Stimulated activated CD4-positive, alpha-beta T cell treated with anti-CD3 and anti-CD28 coated beads, Interleukin-2, amount 100 ng/mL, for 4 hours (primary cell): ENCODE data around the gene GTF2I.
"Not testable (repeated sequence)": the region's sequence is repeated elsewhere in the genome, so short reads cannot be mapped to it uniquely, and the experiment has no call there.

Experiments
- DNase-seq: peaks from one replicate; pipeline ENCODE4 v3.0.0-alpha.2; 2020; ENCODE audit warnings: low read depth

The GTF2I gene

DNA sequence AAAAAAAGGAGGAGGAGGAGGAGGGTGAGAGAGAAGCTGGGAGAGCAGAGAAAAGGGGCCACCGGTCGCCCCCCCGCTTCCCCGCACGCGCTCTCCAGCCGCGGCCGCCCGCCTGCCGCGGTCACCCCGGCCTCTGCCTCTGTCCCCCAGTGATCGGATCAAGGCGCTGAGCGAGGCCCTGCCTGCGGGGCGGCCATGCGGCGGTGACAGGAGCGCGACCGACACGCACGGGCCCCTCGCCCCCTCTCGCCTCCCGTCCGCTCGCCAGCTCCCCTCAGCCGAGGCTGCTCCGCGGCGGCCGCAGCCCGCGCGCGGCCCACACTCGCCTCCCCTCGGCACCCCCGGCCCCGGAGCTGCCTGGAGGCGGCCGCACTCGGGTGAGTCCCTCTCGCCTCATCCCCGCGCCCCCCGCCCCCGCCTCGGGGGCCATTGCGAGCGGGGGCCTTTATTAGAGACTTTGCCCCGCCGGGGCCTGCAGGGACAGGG is at the start of gene GTF2I:
TSS of gene GTF2I (plus strand) at position 27 of the 486 bp plus-strand sequence. CDS start 31,411 bp downstream, outside the sequence.
- DNase-seq = no peak

DNA sequence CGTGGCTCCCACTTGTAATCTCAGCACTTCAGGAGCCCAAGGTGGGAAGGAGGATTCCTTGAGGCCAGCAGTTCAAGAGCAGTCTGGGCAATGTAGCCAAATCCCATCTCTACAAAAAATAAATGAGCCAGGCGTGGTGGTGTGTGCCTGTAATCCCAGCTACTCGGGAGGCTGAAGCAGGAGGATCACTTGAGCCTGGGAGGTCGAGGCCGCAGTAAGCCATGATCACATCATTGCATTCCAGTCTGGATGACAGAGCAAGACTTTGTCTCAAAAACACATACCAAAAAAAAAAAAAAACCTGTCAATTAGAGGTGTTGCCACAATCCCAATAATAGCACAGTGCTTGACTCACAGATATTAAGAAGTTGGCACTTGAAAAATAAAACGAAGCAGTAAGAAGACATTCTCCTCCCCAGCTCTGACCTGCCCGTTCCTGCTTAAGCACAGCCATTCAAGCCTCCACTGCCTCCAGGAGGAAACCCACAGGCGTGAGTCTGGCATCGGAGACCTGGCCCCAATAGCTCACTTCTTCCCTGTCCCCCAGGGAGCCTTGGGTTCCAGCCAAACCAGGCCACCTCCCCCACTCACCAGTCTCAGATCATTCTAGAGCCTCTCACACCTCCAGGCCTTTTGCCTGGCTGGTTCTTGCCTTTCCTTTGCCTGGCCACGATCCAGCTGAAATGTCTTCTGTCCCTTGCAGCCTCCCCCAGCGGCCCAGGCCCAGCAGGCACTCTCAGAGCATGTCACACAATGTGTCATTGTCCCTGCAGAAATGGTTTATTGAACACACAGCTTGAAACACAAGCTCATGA is 45.3 kb upstream of the GTF2I start:
- DNase-seq = no peak

DNA sequence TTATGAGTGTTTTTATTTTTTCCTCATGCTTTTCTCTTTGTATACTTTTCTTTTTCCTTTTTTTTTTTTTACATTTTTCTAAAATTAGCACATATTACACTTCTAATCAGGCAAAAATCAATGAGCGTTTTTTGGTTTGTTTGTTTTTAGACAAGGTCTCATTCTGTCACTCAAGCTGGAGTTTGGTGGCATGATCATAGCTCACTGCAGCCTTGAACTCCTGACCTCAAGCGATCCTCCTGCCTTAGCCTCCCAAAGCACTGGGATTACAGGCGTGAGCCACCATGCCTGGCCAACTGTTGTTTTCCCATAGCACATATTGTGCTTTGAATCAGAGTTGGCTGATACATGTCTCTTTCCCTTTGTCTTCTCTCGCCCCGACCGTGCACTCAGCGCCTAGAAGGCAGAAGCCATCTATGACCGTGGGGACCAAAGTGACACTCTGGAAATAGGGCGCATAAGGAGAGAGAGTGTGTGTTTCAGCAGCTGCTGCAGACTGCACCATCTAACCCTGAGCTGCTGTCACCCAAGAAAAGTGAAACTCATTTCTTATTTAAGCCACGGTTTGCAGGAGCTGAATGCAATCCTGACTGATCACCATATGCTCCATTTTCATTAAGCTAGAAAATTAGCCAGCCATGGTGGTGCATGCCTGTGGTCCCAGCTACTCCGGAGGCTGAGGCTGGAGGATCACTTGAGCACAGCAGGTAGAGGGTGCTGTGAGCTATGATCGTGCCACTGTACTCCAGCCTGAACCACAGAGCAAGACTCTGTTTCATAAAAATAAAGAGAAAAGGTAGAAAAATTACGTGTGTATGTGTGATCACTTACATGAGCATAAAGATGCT is 41.4 kb upstream of the GTF2I start:
- DNase-seq = no peak

DNA sequence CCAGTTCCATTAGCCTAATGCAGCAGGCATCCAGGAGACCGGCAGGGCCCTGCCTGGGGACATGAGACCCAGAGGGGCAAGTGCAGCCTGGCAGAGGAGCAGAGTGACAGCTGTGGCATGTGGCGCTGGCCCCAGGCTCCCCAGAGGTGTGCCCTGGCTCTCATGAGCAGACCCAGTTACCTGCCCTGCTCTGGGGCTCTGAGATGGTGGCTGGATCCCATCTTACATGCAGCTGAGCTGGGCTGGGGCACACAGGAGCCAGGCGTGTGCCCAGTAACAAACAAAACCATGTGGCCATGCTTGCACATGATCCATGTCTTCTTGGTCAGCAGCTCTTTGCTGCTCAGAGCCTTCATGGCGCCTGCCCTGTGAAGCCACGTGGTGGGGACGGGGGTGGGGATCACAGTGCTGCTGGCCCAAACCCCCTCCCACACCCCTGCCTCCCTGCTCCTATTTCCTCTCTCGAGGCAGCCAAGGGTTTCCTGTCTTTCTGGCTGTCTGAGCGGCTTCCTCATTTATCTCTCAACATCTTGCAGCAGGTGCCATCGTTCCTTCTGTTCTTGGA is 40.3 kb upstream of the GTF2I start:
- DNase-seq = peak; percentile 4

DNA sequence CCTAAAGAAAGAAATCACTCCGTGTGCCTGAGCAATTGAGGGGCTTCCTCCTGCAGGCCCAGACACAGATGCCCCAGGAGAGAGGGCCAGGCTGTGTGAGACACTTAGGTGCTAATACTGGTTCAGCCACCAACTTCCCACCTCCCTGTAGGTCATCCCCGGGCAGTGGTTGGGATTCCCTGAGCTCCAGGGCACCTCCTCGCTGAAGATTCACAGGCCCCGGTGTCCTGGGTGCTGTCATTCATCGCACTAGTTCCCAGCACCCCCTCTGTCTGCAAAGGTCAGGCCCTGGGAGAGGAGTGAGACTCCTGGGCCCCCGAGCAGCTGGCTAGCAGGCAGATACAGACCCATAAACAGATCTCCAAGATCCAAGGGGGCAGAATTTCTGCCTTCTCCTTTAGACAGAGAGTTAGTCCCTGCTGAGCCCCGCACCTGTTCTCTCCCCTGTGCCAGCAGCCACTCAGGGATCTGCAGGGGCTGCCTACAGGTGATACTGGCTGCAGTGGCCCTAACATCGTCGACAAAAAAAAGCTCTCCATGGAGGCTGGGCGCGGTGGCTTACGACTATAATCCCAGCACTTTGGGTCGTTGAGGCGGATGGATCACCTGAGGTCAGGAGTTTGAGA is 38.2 kb upstream of the GTF2I start:
- DNase-seq = no peak

DNA sequence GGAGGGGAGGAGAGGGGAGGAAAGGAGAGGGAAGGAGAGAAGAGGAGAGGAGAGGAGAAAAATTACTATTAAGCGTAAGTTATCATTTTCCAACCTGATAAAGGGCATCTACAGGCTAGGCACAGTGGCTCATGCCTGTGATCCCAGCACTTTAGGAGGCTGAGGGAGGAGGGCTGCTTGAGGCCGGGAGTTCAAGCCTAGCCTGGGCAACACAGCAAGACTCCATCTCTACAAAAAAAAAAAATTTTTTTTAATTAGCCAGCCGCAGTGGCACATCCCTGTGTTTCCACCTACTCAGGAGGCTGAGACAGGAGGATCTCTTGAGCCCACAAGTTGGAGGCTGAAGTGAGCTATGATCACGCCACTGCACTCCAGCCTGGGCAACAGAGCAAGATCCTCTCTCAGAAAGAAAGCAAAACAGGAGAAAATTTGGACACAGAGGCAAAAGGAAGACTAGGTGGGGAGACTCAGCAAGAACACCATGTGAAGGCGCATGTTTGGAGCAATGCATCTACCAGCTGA is 35.2 kb upstream of the GTF2I start:
- DNase-seq = no peak

DNA sequence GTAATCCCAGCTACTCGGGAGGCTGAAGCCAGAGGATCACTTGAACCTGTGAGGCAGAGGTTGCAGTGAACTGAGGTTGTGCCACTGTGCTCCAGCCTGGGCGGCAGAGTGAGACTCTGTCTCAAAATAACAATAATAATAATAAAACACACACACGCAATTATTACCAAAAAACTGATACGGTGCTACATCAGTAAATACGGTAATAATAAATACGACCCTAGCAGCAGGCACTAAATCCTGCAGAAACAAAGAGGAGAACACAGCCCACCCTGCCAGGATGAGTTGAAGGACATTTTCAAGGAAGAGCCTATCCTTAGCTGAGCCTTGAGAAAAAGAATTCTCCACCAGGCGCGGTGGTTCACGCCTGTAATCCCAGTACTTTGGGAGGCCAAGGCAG is 34.4 kb upstream of the GTF2I start:
- no peak for DNase-seq

DNA sequence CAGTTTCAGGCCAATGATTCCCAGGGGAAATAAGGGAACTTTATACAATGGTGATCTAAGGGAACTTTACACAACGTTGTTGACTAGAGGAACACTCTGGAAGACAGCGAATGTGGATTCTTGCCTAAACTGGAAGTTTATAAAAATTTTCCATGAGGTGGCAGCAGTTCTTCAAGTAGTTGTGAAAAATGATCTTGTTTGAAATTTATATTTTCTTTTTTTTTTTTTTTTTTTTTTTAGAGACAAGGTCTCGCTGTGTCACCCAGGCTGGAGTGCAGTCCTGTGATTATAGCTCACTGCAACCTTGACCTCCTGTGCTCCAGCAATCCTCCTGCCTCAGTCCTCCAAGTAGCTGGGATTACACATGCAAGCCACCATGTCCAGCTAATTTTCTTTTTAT is 32.1 kb upstream of the GTF2I start:
- DNase-seq = no peak

DNA sequence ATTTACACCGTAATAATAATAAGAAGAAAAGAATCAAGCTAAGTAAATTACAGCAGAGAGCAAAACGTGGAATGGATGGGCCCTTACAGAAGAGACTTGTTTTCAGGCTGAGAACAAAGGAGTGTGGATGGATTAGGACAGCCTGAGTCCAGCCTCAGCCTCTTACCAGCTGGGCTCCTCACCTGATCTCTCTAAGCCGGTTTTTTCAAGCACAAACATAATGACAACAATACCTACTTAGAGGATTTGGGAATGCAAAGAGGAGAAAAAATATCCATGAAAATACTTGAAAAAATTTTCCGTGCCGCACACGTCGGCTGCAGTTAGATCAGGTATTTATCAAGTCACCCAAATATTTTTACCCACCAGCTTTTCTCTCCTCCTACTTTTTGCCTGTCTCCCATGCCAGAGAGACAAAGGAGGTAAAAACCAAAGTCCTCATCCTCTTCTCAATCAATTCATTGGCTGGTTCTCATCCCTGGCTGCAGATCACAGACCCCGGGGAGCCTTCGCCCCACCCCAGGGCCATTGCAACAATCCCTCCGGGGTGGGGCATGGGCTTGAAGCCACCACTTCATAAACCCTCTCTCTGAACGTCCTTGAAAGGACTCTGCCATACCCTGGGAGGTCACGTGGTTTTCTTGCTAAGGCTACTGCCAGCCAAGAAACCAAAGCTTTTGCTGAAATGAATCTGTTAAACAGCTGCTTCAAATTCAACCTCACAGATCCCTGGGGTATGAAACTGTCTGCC is 29.7 kb upstream of the GTF2I start:
- no peak for DNase-seq

DNA sequence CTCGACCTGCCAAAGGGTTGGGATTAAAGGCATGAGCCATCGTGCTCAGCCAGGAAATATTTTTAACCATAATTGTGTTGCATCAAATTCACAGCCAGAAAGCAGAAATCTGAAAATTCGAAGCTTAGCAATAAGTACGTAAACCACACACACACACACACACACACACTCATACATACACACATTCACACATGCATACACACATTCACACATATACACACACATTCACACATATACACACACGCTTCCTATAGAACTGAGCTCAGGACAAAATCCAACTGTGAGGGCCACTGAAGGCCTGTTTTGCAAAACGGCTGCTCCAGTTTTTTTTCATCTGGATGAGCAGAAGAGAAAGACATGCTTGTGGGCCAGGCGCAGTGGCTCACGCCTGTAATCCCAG is 25.0 kb upstream of the GTF2I start:
- DNase-seq = no peak

DNA sequence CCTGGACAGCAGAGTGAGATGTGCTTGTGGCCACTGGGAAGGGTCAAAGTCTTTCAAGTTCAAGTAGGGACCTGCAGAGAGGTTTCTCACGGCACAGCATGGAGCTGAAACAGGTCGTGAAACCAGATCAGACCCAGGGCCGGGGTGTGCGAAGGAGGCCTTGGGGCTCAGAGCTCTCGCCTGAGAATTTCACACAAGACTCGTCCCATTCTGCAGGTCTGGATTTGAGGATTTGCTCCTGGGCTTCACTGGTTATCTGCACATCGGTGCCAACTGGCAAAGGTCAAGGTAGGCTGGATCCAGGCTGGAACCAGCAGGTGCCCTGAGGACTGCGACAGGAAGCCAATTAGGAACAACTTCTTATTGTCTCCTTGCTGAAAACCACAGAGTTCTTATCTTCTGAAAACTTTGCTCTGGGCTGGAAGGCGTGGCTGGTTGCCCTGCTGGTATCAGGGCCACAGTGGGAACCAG is 24.0 kb upstream of the GTF2I start:
- no peak for DNase-seq

DNA sequence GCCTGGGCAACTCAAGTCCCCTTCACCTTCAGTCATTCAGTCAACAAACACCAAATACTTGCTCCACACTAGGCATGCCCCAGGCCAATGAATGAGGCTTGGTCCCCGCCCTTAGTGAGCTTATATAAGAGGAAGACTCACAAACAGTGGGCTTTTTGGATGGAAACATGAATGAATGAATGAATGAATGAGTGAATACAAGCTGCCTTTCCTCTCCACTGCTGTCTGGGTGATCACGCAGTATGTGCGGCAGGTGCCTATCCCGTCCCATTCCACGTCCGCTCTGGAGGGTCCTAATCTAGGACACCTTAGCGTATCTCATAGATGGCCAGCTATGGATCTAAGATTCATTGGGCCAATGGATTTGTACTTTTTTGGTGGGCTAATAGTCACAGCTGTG is 19.8 kb upstream of the GTF2I start:
- DNase-seq = no peak

DNA sequence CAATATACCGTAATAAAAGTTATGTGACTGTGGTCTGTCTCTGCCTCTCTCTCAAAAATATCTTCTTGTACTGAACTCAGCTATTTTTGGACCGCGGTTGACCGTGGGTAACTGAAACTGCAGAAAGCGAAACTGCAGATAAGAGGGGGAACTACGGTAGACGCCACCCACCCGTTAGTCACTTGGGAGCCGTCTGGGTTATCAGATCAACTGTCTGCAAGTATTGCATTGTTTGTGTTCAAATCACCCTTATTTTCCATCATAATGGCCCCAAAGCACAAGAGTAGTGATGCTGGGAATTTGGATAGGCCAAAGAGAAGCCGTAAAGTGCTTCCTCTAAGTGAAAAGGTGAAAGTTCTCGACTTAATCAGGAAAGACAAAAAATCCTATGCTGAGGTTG is 7.5 kb upstream of the GTF2I start:
- DNase-seq = peak; percentile 77

DNA sequence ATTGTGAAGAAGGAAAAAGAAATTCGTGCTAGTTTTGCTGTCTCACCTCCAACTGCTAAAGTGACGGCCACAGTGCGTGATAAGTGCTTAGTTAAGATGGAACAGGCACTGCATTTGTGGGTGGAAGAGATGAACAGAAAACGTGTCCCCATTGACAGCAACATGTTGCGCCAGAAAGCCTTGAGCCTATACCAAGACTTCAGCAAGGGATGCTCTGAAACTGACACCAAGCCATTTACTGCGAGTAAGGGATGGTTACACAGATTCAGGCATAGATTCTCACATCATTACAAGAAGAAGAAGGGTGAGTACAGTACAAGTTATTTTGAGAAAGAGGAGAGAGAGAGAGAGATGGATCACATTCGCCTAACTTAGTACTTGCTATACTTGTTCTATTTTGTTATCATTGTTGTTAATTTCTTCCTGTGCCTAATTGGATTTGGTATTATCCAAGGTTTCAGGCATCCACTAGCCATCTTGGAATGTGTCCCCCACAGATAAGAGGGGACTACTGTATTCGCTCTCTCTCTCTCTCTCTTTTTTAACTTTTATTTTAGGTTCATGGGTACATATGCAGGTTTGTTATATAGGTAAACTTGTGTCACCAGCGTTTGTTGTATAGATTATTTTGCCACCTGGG is 6.9 kb upstream of the GTF2I start:
- DNase-seq = not testable (repeated sequence)

DNA sequence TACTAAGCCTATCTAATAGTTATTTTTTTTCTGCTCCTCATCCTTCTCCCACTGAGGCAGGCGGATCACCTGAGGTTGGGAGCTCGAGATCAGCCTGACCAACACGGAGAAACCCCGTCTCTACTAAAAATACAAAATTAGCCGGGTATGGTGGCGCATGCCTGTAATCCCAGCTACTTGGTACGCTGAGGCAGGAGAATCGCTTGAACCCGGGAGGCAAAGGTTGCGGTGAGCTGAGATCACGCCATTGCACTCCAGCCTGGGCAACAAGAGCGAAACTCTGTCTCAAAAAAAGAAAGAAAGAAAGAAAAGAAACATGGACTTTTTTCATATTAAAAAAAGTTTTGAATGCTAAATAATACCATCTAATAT is 6.4 kb upstream of the GTF2I start:
- not testable (repeated sequence) for DNase-seq

DNA sequence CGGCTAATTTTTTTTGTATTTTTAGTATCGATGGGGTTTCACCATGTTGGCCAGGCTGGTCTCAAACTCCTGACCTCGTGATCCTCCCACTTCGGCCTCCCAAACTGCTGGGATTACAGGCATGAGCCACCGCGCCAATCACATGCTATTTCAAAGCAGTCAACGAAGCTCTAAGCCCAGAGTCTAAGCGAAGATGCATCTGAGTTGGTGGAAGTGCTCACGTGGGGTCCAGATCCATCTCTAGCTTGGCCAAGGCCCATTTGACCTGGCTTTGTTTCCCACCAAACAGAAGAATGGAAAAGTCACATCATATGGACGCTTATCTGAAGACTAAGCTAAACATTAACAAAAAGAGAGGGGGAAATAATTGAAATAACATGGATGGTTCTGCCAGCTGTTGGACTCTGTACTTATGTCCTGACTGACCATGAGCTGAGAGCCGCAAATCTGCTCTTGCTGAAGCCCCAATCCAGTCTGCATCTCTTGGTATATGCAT is 3.8 kb upstream of the GTF2I start:
- no peak for DNase-seq

DNA sequence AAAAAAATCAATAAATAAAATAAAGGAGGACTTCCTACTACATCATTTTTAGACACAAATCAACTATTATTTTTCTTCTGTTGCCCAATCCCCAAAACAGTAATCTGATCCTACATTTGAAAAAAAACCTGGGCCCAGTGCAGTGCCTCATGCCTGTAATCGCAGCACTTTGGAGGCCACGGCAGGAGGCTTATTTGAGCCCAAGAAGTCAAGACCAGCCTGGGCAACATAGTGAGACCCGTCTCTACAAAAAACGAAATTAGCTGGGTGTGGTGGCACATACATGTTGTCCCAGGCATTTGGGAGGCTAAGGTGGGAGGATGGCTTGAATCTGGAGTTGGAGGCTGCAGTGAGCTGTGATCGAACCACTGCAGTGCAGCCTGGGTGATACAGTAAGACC is 2.7 kb upstream of the GTF2I start:
- no peak for DNase-seq

DNA sequence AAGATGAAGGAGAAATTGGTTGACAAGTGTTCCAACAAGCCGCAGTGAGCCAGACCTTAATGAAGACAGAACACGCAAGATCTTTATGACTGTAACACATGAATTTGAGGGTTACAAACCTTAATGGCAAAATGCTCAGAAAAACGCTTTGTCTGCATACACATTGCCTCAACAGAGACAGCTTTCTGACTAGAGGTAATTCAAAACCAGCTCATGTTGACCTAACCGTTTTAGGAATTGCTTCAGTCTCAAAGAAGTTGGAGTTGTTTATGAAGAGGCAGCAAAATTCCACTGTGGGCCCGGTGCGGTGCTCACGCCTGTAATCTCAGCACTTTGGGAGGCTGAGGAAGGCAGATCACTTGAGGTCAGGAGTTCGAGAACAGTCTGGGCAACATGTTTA is 2.2 kb upstream of the GTF2I start:
- no peak for DNase-seq

DNA sequence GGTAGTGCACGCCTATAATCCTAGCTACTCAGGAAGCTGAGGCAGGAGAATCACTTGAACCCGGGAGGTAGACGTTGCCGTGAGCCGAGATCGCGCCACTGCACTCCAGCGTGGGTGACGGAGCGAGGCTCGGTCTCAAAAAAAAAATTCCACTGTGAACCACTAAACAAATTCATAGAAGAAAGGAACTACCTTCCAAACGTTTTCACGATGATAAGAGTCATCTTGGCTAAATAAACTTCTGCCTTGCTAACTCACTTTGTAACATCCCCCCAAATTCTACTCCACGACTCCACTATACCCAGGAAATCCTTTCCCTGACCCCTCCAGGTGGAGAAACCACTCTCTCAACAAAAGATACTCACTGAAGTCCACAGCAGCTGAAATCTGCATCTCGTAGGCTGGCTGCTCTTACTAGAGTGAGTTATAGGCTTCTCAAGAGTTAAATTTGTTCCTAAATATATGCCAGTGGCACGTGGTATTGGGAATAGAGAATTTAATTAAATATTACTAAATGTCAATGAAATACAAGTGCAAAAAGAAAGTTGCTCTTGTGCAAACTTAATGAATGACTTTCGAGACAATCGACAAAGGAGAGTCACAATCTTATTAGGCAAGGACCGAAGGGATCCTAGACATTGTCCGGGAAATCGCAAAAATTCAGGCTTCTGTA is 1.6 kb upstream of the GTF2I start:
- no peak for DNase-seq

DNA sequence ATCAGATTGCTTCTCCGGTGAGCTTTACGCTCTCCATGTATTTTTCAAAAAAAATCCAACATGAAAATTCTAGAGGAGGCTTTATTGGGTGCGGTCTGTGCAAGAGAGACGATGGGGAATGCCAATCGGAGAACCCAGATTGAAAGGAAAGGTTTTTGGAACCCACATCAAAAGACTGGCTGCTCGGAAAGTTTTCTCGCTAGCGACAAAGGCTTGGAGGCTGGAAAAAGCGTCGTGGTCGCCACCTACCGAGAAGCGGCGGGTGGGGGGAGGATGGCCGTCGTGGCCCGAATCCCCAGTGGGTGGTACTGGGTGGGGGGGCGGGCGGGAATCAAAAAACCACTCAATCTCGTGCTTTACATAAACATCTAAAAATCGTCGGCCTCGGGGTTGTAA is 1.1 kb upstream of the GTF2I start:
- peak; percentile 48 for DNase-seq
